ENCODE results near the gene MND1.

Gene MND1

GRCh38 chr4:153332936-153333335 lies 11.6 kb upstream of the MND1 start:
- TF ChIP-seq CTCF (IDR thresholded peaks at IDR 0.05; ENCODE audit: extremely low read depth, insufficient read depth, missing control alignments), result no peak
- DNase-seq (ENCODE audit: low spot score), result no peak
- in situ Hi-C loops (cut with MboI; ENCODE audit: low pct_unique_long_range_greater_than_20kb, low sequenced_read_pairs, unreplicated experiment), result loop anchor here (25.0 kb wide), 1 partner anchor 429 kb away; the partner anchor contains the start of gene RNF175

GRCh38 chr4:153333874-153334273 lies 10.6 kb upstream of the MND1 start:
- DNase-seq (ENCODE audit: low spot score), result no peak
- TF ChIP-seq CTCF (IDR thresholded peaks at IDR 0.05; ENCODE audit: extremely low read depth, insufficient read depth, missing control alignments), result no peak
- in situ Hi-C loops (cut with MboI; ENCODE audit: low pct_unique_long_range_greater_than_20kb, low sequenced_read_pairs, unreplicated experiment), result loop anchor here (25.0 kb wide), 1 partner anchor 428 kb away; the partner anchor contains the start of gene RNF175

GRCh38 chr4:153335665-153336064 lies 8.8 kb upstream of the MND1 start:
- DNase-seq (ENCODE audit: low spot score), result no peak
- in situ Hi-C loops (cut with MboI; ENCODE audit: low pct_unique_long_range_greater_than_20kb, low sequenced_read_pairs, unreplicated experiment), result loop anchor here (25.0 kb wide), 1 partner anchor 427 kb away; the partner anchor contains the start of gene RNF175
- no peak for TF ChIP-seq CTCF (IDR thresholded peaks at IDR 0.05; ENCODE audit: extremely low read depth, insufficient read depth, missing control alignments)

- no peak for DNase-seq (ENCODE audit: low spot score)
- in situ Hi-C loops (cut with MboI; ENCODE audit: low pct_unique_long_range_greater_than_20kb, low sequenced_read_pairs, unreplicated experiment), result loop anchor here (25.0 kb wide), 1 partner anchor 425 kb away; the partner anchor contains the start of gene RNF175
- TF ChIP-seq CTCF (IDR thresholded peaks at IDR 0.05; ENCODE audit: extremely low read depth, insufficient read depth, missing control alignments), result no peak
Observed at GRCh38 chr4:153337686-153338085, 6.8 kb upstream of the MND1 start.

GRCh38 chr4:153341575-153342090 lies 2.9 kb upstream of the MND1 start:
- no peak for TF ChIP-seq CTCF (IDR thresholded peaks at IDR 0.05; ENCODE audit: extremely low read depth, insufficient read depth, missing control alignments)
- no peak for DNase-seq (ENCODE audit: low spot score)
- in situ Hi-C loops (cut with MboI; ENCODE audit: low pct_unique_long_range_greater_than_20kb, low sequenced_read_pairs, unreplicated experiment), result loop anchor here (10.0 to 25.0 kb wide), 3 partner anchors 233 to 421 kb away; partner anchors contain the start of gene RNF175

DNA sequence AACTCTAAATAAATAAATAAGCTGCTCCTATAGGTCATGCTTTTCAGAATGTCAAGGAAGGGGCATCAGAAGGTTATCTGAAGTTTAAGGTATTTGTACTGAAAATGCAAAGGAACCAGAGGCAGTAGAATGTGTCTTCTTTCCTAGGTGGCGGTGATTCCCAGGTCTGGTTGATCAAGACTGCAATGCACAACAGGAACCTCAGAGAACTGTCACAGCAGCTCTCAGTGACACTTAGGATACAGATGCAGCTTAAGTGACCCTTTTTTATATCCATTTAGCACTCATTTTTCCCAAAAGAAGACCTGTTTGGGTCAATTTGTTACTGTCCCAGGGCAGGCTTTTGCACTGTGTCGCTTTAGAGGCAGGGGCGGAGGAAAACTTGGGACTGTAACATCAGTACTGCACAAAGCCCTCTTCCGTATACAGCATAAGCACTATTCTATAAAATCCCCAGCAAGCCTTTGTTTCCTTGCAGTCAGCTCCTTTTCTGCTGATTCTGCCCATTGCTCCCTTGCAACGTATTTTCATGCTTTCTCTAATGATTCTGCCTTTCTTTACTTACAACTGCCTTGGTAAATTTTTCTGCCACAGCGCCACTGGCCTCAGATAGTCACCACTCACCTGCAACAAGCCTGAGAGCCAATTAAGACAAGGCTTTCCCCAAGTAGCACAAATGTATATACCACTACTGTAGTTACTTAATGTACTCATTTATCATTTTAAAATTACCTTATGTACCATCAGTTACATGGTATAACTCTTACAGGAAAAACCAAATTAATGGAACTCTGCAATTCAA lies 1.5 kb upstream of the MND1 start:
- in situ Hi-C loops (cut with MboI; ENCODE audit: low pct_unique_long_range_greater_than_20kb, low sequenced_read_pairs, unreplicated experiment), result loop anchor here (10.0 to 25.0 kb wide), 3 partner anchors 232 to 419 kb away; partner anchors contain the start of gene RNF175
- no peak for DNase-seq (ENCODE audit: low spot score)
- TF ChIP-seq CTCF (IDR thresholded peaks at IDR 0.05; ENCODE audit: extremely low read depth, insufficient read depth, missing control alignments), result no peak

All from GM13977 (cell line).